Natural killer cell (primary cell): Measurements from ENCODE around the gene HEXIM1. TPM values are rescaled to one million over a fixed set of nuclear protein-coding genes. Genes with fewer than 3 reads are reported as not detected.
A peak's percentile ranks its signal among the peaks of the same experiment; 100 is the strongest.

Source experiments
- ATAC-seq, 3 donors: fragments of 150-1000 bp in 2 of 3; fragments of 200-7000 bp in 1 of 3; cut with Tn5 transposase; 1 replicate in 1 of 3; 2 replicates in 2 of 3; pipeline ENCODE4 v1.10.0; 2021; ENCODE audit warnings: mild to moderate bottlenecking in 2 of 3, moderate library complexity in 2 of 3
- DNase-seq, 2 donors: peaks; one replicate each; pipeline versions ENCODE4 v3.0.0 to v3.0.0-alpha.2; 2013 to 2021; ENCODE audit warnings: mixed read lengths in 1 of 2
- H3K27ac ChIP-seq: one replicate; pipeline ENCODE4 v1.5.1; 2013; ENCODE audit warnings: mild to moderate bottlenecking, low read length
- H3K27me3 ChIP-seq: one replicate; pipeline ENCODE4 v1.6.1; 2013; ENCODE audit warnings: low read length; ENCODE audit not compliant: control insufficient read depth, insufficient read depth
- H3K36me3 ChIP-seq: one replicate; pipeline ENCODE4 v1.6.1; 2013; ENCODE audit warnings: low read length; ENCODE audit not compliant: control insufficient read depth, insufficient read depth
- H3K4me1 ChIP-seq: one replicate; pipeline ENCODE4 v1.6.1; 2013; ENCODE audit warnings: low read length; ENCODE audit not compliant: control insufficient read depth, insufficient read depth
- H3K4me3 ChIP-seq: one replicate; pipeline ENCODE4 v1.5.1; 2013; ENCODE audit warnings: low read length
- H3K9me3 ChIP-seq: one replicate; pipeline ENCODE4 v1.6.1; 2013; ENCODE audit warnings: low read length; ENCODE audit not compliant: control insufficient read depth, insufficient read depth
- H3K27ac Mint-ChIP-seq, 2 donors: one replicate each; pipeline ENCODE4 v1.8.0; 2022; ENCODE audit warnings: mild to moderate bottlenecking in 2 of 2, mixed read lengths in 2 of 2, moderate library complexity in 1 of 2
- H3K27me3 Mint-ChIP-seq, 2 donors: one replicate each; pipeline ENCODE4 v1.8.0; 2022; ENCODE audit warnings: low read depth in 2 of 2, mixed read lengths in 2 of 2
- H3K36me3 Mint-ChIP-seq: one replicate; pipeline ENCODE4 v1.8.0; 2022; ENCODE audit warnings: mixed read lengths
- H3K4me1 Mint-ChIP-seq, 2 donors: one replicate each; pipeline ENCODE4 v1.8.0; 2022; ENCODE audit warnings: mixed read lengths in 2 of 2
- H3K4me3 Mint-ChIP-seq: one replicate; pipeline ENCODE4 v1.8.0; 2022; ENCODE audit warnings: mild to moderate bottlenecking, moderate library complexity, mixed read lengths
- H3K9me3 Mint-ChIP-seq, 2 donors: one replicate each; pipeline ENCODE4 v1.8.0; 2022; ENCODE audit warnings: mixed read lengths in 2 of 2
- CTCF ChIP-seq: fragments of 200-600 bp; IDR thresholded peaks from one replicate; pipeline ENCODE4 v1.8.0; 2022; ENCODE audit warnings: antibody characterized with exemption
- WGBS: methylation state at CpG from one replicate; pipeline ENCODE4 v1.1.7; 2013; ENCODE audit warnings: missing lambda C conversion rate; ENCODE audit not compliant: insufficient coverage; 5-methylcytosine and 5-hydroxymethylcytosine counted together
- intact Hi-C: fragments of 100-400 bp; cut with micrococcal nuclease; formaldehyde crosslinking; loops from one replicate; pipeline ENCODE4 v1.14.2; 2022
- total RNA-seq, 4 donors: library from RNA; stranded (reverse); fragments of 120-200 nt in 1 of 4; gene quantifications; one replicate each; pipeline versions ENCODE4 v1.2.3 to v1.2.4, GENCODE V29; 2013 to 2022

The HEXIM1 gene
- total RNA-seq, 3 donors from 2014 or later (not counting 1 experiment from before 2014, with no cell fraction given) = 64.9 to 80.7 (median 79.8) TPM

- no peak for TF ChIP-seq CTCF
- no peaks in the 10 kb centered on the region for H3K27me3 ChIP-seq
- WGBS = 93% methylated on average over 9 of the region's 10 CpGs
- H3K4me1 Mint-ChIP-seq = peaks cover 0 to 3% of the 10 kb centered on the region in 2 donors
- H3K36me3 Mint-ChIP-seq = no peaks in the 10 kb centered on the region
- H3K9me3 ChIP-seq = no peaks in the 10 kb centered on the region
- H3K27ac ChIP-seq = no peak overlapping the region
- no peak overlapping the region for H3K27ac Mint-ChIP-seq
- ATAC-seq (no peak), DNase-seq (no peak)
- H3K9me3 Mint-ChIP-seq = no peaks in the 10 kb centered on the region
- no peak overlapping the region for H3K4me3 ChIP-seq
- peaks cover 0 to 3% of the 10 kb centered on the region in 2 donors for H3K27me3 Mint-ChIP-seq
- peaks cover 15% of the 10 kb centered on the region for H3K4me1 ChIP-seq
- intact Hi-C loops = no loop called here
- H3K36me3 ChIP-seq = no peaks in the 10 kb centered on the region
- no peak overlapping the region for H3K4me3 Mint-ChIP-seq
These were observed 18.8 kb upstream of the HEXIM1 start for GRCh38 chr17:45129426-45129939.

DNA sequence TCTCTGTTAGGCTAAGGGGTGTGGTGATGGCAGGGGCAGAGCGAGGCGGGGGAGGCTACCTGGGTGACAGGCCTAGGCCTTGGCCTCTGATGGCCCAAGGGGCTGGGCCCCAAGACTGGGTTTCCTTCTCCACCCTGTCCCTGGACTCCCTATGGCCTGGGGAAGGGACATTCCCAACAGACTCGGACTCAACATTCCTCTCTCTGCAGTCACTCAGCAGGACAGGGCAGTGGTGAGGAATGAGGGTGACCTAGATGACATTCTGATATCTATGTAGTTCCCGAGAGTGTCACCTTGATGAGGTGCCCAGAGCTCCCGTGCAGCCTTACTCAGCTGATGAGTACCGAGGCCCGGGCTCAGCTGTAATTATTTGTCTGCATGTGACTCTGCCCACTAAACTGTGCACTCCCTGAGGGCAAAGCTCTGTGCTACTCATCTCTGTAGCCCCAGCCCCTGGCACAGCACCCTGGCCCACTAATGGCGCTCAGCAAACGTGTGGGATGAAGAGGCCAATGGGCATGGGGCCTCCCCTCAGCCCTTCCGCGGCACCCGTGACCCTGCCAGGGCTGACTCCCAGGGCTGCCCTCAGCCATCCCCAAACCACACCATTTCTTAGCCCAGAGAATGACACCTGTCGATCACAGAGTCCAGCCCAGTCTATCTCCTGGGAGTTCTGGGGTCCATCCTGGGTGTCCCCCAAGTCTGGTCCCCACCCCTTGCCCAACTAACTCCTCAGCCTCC lies 18.2 kb upstream of the HEXIM1 start:
- no peak for DNase-seq
- ATAC-seq = no peak
- TF ChIP-seq CTCF = no peak
- Mint-ChIP-seq H3K27ac (no peak overlapping the region), H3K4me3 (peak overlapping the region; percentile 17), H3K4me1 (peaks cover 2 to 6% of the 10 kb centered on the region in 2 donors), H3K27me3 (peaks cover 0 to 3% of the 10 kb centered on the region in 2 donors), H3K9me3 (no peaks in the 10 kb centered on the region), H3K36me3 (no peaks in the 10 kb centered on the region)
- 84% methylated on average over 13 of the region's 13 CpGs for WGBS
- no peaks in the 10 kb centered on the region for H3K27me3 ChIP-seq
- H3K27ac ChIP-seq = no peak overlapping the region
- peaks cover 18% of the 10 kb centered on the region for H3K4me1 ChIP-seq
- H3K9me3 ChIP-seq = no peaks in the 10 kb centered on the region
- intact Hi-C loops = no loop called here
- H3K4me3 ChIP-seq = no peak overlapping the region
- H3K36me3 ChIP-seq = no peaks in the 10 kb centered on the region

- Mint-ChIP-seq H3K27me3 (peaks cover 0 to 3% of the 10 kb centered on the region in 2 donors), H3K4me3 (peak overlapping the region; percentile 35), H3K4me1 (peaks cover 10 to 14% of the 10 kb centered on the region in 2 donors), H3K27ac (peak overlapping the region in 1 of 2 donors; percentile 88), H3K36me3 (no peaks in the 10 kb centered on the region), H3K9me3 (no peaks in the 10 kb centered on the region)
- H3K27me3 ChIP-seq = no peaks in the 10 kb centered on the region
- 85% methylated on average over 17 of the region's 17 CpGs for WGBS
- ATAC-seq (no peak), DNase-seq (no peak)
- H3K36me3 ChIP-seq = no peaks in the 10 kb centered on the region
- no peak overlapping the region for H3K4me3 ChIP-seq
- no peak overlapping the region for H3K27ac ChIP-seq
- intact Hi-C loops = no loop called here
- TF ChIP-seq CTCF = no peak
- H3K9me3 ChIP-seq = no peaks in the 10 kb centered on the region
- H3K4me1 ChIP-seq = peaks cover 24% of the 10 kb centered on the region
These were observed 17.3 kb upstream of the HEXIM1 start for GRCh38 chr17:45130681-45131615.
